Esophagus mucosa (tissue), 1 donor: ENCODE data around the gene MPPED1. TPM values are rescaled to one million over a fixed set of nuclear protein-coding genes. Genes with fewer than 3 reads are reported as not detected.

Experiments
- ATAC-seq: fragments of 200-7000 bp; cut with Tn5 transposase; one replicate; pipeline ENCODE4 v1.9.1; 2020
- total RNA-seq: library from RNA; stranded (reverse); gene quantifications from one replicate; pipeline ENCODE4 v1.2.4, GENCODE V29; 2023
- donor health status: DM: yes; HTN: yes; CAD: no.

The MPPED1 gene
- total RNA-seq, 1 donor from 2014 or later: not detected

DNA sequence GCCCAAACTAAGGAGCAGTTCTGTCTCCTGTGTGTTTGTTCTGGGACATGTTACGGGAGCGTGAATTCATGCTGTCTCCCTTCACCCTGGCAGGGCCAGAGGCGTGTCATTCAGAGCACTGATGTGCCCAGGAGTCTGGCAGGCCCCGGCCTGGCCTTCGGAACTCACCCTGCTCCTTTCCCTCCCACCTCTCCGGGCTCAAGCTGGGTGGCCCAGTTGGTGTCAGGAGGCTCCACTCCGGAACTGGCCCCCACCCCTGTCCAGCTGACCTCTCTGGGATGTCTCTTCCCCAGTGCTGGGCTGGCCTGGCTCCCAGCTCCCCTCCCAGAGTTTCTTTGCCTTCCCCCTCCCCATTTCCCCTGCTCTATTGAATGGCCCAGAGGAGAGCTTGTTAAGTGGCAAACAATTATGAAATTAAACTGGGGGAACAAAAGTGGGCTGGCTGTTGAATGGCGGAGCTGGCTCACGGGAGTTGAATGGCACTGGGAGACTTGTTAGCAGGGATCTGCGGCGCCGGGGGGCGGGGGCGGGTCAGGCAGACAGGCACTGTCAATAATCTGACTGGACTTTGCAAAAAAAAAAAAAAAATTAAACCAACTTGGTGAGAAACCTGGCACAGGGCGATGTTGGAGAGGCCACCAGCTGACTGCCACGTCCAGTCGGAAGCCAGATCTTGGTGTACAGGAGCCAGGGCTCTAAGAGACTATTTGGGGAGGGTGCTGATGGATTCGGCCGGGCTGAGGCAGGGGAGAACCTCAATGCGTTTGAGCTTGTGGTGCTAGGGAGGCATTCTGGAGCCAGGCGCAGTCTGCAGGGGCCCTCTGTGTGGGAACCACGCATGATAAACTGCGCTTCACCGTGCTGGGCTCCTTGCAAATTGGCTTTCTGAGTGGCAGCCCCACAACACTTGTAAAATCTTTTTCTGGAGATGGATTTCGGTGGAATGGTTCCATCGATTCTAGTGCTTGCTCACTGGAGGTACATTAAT is 1.3 kb downstream of the MPPED1 start:
- no peak for ATAC-seq

DNA sequence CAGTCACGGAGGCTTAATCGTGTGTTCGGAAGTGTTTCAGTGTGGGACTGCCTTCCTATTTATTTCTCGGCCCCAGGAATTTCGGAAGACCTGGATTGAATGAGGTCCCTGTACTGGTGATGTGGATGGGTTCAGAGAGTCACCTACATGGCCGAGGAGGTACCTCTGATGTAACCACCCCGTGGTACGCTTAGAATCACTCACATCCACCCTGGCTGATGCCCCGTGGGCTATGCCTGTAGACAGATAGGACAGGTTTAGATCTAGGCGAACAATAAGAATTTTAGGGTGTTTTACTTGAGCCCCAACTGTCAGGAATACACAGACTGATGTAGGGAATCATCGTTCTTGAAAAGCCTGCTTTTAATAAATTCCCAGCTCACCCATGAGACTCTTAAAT is 2.0 kb downstream of the MPPED1 start:
- no peak for ATAC-seq

DNA sequence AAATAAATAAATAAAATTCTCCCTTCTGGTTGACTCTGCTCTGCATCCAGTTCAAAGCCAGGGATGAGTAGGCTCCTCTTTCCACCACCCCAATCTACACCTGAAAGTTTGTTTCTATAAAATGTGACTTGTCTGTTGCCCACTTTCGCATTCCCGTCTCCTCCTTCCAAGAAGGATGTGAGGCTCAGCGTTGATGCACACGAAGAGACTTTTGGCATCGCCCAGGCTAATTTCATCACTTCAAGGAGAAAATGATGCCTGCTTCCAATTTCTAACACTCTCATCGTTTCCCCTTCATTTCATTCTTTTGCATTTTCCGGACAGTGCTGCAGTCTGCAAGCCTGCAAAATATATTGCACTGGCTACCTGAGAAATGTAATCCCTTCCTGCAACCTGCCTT is 3.9 kb downstream of the MPPED1 start:
- no peak for ATAC-seq

DNA sequence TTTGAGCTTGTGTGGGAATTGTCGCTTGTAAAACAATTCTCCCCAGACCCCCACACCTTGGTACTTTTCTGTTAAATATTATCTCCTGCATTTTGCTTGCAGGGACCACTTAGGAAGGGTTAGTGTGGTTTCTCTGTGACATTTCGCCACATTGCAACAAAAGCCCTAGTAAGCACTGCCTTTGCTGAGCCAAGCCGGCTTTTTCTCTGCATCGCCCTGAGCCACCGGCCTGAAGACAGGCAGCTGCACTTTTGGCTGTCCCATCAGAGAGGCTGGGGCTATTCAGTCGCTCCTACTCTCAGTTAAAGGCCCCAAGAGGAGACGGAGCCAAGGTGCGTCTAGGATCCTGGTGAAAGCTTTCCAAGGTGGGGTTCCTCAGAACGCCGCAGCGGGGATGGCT is 5.7 kb downstream of the MPPED1 start:
- no peak for ATAC-seq

DNA sequence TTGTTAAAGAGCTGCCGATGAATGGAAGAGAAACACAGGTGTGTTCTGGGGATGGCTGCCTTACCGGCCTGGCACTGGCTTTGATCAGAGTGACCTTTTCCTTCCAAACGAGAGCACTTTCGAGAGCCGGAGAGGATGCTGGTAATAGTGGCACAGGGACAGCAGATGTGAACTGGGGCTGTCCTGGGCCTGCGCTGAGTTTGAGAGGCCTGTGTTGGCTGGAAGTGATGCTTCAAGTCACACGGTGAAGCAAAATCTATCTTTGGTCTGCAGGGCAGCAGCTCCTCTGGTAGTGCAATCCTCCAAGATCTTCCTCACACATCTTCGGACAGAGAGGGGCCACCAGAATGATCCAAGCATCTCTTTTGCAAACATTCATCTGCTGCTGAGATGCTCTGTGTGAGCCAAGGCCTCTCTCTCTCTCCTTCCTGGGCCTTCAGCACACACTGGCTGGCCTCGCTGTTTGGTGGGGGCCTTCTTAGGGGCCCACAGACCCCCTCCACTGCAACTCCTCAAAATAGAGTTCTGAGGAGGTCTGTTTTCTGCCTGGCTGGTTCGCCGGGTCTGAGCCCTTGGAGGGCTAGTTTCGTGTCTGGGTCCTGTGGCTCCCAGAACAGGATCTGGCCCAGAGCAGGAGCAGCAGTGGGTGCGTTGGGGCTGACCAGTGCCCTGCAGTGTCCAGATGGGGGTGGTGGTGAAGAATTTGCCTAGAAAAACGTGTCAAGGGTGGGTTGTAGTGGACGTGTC is 6.4 kb downstream of the MPPED1 start:
- no peak for ATAC-seq

DNA sequence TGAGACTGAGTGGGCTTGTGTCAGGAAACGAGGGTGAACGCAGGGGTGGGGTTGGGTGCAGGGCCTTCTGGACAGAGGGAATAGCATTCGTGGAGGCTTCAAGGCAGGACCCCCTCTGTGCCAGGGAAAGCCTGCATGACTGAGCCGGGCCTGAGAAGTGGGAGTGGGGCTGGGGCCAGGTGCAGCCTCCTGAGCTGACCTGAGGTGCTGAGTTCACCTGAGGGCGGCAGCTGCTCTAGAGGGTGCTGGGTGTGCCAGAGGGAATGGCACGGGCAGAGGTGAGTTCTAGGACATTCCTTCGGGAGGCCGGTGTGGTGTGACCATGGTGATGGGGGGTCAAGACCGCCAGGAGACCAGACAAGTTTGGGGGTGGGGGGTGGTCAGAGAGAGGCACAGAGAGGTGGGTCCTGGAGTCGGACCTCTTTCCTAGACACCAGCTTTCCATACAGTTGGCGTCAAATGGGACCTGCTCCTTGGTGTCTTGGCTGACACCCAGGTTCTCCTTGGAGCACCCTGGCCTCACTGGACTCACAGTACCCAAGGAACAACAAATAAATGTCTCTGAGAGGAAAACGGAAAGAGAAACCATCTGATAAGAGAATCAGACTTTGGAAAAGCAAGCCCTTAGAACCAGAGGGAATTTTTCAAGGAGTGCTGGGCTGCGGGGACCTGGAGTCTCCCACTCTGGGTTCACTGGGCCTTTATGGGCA is 7.7 kb downstream of the MPPED1 start:
- no peak for ATAC-seq

DNA sequence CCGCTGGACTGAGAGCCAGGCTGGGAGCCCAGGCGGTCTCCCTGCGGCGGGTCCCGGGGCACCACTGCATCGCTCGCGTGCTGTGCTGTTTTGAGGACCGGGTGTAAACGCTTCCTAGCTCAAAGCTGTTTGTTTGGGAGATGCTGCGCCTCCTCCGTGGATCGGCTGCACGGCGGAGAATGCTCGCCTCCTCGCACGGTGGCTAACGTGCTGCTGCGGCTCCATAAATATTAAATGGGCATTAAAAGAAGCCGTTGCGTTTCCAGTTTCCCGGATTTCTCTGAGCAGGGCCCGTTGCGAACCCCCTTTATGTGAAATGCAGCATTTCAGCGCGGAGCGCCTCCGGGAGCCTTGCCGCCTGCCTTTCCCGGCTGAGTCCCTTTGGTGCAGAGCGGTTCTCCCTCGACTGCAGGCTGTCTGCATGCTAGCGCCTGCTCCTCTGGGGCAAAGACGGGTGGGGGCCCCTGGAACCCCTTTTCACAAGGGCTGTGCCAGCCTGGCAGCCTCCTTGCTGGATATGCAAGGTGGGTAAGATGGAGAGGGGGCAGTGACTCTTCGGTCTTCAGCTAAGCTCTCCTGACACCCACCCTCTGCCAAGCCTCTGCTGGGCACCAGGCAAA is 9.3 kb downstream of the MPPED1 start:
- ATAC-seq: no peak

DNA sequence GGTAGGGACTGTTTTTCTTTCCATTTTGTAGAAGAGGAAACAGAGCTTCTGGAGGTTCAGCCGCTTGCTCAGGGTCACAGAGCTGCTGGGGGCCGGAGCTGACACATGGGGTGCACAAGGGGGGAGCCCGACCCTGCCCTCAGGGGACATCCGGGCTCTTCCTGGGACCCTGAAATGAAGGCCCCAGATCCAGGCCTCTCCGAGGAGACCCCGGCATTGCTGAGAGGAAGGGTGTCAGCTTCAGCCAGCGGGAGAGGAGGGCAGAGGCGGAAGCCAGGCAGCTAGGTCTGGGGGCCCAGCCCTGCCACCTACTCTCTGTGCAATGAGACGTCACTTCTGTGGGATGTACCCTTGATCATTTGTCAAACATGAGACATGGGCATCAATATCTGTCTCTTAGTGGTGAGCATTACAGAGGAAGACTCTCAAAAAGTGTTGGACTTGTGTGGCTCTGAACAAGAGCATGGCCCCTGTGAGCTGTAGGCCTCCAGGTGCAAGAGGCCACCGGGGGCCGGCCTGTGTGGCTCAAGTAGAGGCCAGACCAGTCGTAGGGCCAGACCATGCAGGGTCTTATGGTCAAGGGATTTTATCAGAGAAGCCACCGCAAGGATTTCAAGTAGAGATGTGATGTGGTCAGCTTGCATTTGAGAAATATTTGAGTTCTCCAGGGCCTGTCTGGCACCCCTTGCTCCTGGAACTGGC is 10.3 kb downstream of the MPPED1 start:
- no peak for ATAC-seq

DNA sequence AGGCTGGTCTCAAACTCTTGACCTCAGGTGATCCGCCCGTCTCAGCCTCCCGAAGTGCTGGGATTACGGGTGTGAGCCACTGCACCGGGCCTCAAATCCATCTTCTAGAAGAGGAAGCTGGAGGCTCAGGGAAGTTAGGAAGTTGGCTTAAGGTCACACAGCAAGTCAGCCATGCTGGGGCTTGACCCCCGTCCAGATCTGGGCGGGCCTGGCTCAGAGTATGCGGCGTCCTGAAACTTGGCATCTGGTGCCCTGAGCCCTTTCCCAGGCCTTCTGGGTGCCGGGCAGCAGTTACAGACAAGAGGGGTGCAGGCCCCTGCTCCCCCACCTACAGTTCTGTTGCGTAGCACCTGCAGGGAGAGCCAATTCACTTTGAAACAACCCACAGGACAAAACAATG is 11.2 kb downstream of the MPPED1 start:
- ATAC-seq: no peak

DNA sequence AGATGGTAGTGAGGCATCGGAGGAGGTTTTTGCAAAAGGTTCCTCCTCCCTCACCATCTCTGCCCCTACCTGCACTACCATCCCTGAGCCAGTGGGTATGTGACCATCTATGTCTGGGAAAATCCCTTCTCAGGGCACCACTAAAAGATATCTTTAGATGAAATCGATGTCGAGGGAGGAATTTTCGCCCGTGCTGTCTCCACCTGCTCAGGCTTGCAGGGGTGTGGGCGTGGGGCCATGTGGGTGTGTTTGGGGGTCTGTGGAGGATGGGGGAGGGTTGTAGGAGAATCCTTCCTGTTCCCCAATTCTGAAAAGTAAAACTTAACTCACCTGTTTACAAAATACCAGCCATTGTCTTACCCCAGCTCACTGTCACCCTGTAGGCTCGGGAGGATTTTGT is 12.4 kb downstream of the MPPED1 start:
- ATAC-seq: no peak

DNA sequence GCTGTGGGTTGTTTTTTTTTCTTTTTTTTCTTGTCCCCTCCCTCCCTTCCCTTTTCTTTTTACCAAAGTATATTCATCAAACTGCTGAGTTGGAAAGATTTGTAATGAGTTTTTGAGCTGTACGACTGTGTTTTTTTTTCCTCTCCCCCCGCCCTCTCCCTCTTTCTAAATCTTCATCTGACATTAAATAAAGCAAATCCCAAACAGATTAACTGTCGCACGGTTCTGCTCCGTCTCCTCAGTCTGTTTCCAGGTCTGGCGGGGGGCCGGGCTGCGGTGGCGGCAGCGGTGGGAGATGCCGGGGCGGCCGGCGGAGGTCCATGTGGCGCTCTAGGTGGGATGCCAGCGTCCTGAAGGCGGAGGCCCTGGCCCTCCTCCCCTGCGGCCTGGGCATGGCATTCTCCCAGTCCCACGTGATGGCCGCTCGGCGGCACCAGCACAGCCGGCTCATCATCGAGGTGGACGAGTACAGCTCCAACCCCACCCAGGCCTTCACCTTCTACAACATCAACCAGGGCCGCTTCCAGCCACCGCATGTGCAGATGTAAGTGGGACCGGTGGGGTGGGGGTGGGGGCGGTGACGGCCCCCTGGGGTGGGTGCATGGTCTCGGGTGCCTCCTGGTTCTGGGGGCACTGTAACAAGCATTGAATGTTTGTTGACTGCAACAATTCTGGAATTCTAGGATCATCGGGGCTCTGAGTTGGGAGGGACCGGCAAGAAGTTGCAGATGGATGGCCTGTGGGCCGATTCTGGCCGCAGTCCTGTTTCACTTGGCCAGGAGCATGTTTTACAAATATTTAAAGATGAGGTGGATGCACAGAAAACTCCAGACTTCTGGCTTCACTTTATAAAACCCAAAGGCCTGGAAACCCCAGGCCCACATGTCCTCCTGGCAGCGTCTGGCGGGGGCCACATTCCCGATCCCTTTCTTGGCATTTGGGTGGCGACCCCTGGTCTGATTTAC is 13.1 kb downstream of the MPPED1 start:
- ATAC-seq: no peak

DNA sequence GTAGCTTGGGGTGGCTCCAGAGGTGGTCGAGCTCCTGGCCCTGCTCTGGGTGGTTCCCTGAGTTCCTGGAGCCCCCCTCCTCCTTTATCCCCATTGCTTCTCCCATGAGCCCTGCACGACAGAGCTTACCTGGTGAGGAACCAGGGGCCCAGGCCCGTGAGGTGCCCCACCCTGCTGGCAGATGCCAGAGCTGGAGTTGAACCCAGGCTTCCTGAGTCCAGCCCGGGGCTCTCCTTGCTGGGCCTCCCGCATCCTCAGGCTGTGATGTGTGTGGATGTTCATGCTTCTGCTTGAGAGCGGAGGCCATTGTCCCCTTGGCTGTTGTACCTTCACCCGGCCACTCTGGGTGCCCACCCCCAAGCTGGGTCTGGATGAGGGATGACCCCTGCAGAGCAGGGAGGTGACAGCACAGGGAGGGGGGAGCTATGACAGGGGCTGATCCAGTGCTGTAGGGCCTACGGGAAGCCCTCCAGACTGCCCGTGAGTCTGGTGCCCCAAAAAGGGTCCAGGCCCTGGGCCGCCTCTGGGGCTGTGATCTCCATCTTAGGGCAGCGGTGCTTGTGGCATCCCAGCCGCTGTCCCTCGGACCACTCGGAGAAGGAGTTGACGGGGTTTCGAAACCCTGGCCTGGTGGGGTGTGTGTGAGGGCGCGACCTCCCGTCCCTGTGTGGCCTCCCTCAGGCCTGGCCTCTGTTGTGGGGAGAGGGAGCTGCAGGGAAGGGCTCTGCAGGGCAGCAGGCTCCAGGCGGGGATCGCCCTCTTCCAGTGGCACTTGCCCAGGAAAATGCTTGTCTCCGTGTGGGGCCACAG is 14.4 kb downstream of the MPPED1 start:
- ATAC-seq: no peak

DNA sequence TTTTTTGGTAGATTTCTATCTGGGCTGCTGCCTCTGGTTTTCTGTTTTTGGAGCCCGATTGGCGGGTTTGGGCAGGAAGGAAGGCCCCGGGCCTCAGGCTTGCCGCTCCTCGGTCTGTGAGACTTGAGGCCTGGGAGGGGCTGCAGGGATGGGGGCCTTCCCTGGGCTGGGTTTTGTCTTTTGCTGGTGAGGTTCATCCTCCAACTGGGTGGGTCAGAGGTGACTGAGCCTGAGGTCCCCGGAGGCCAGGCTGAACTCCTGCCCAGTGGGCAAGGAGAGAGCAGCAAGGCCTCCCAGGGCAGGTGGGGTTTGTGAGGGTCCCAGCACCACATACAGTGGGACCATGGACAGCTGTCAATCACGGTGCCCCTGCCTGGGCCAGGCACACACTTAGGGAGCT is 15.0 kb downstream of the MPPED1 start:
- no peak for ATAC-seq

DNA sequence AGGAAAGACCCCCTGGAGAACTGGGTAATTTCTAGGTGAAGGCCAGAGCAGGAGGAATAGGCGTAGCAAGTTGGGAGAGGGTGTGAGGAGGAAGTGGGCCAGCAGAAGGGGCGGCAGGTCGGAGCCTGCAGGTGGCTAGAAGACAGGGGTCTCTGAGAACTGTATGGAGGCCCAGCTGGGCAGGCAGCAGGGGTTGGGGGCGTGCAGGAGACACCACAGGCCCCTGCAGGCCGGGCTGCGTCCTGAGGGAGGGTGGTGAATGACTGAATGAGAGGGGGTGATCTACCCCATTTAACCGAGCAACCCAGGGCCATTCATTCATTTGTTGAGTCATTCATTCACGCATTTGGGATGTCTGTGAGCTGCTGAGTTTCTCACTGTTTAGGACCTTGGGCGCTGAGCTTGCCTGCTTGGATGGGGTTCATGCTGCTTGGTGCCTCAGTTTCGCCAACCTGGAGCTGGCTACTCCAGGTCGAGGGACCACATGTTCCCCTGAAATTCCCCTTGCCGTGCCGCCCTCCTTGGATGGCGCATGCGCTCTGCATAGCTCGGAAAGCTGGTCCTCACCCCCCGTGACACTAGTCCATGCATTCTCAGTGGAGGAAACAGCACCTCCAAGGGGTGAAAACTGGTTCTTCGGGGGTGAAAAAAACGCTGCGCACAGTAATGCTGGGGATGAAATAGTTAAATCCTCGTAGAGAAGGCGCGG is 15.6 kb downstream of the MPPED1 start:
- ATAC-seq: no peak

DNA sequence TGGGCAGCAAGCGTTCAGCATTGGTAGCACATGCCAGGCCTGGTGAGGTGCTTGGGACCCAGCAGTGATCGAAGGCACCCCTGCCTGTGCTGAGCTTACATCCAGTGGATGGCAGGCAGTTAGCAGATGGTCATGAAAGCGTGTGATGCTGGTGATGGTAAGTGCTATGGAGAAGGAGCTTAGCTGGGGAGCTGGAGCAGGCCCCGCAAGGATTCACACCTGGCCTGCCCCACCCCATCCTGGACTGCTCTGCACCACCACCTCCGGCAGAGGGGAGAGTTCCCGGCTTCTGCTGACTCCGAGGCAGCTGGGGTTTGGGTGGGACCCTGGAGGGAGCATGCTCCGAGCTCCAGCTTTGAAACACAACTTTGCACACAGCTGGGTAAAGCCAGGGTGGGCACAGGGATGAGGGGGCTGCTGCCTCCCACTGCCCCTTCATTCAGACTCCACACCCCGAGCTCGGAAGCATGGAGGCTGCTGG is 16.2 kb downstream of the MPPED1 start:
- no peak for ATAC-seq

DNA sequence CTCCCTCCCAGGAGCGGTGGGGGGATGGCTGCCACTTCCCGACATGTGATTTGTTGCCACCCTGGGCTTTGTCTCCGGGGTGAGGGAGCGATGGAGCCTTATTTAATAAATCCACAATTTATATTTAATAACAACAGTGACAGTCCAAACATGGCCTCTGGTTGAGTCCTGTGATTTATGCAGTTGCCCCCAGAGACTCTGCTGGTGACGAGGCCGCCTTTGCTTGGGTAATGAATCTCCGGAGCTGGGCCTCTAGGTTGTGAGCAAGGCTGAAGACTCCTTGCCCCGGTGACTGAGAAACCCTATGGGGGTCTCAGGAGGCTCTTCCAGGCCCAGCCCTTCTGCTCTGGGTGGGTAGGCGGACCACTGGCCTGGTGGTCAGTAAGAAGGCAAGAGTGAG is 16.7 kb downstream of the MPPED1 start:
- ATAC-seq: no peak

DNA sequence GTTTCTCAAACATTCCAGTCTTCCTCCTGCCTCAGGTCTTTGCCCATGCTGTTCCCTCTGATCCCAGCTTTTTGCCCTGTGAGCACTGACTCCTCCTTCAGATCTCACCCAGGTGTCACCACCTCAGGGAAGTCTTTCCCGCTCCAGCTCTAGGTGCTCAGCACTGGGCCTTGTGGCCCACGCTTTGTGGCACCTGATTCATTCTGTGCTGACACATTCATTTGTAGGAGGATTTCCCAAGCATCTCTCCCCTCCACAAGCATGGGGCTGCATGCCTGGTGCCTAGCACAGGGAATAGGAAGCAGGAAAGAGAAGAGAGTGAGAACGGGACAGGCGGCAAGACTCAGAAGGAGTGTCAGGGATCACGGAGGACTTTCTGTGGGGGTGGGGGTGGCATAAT is 17.6 kb downstream of the MPPED1 start:
- no peak for ATAC-seq

DNA sequence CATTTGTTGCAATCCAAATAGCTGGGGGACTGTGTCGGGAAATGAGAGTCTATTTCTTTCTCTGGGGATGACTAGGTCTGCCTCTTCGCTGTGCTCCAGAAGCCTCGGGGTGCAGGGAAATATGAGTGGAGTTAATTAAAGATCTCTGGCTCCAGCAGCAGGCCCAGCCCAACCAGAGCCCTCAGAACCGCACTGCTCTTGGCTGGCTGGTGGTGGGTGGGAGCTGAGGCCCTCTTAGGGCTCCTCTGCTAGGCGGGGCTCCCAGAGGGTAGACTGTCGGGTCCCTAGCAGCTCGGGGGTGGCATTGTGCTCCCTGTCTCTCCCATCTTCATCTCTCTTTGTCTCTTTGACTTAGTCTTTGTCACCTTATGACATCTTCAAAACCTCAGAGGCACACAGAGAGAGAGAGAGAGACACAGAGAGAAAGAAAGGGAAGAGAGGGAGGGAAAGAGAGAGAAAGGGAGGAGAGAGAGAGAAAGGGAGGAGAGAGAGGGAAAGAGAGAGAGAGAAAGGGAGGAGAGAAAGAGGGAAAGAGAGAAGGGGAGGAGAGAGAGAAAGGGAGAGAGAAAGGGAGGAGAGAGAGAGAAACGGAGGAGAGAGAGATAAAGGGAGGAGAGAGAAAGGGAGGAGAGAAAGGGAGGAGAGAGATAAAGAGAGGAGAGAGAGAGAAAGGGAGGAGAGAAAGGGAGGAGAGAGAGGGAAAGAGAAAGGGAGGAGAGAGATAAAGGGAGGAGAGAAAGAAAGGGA is 20.2 kb downstream of the MPPED1 start:
- ATAC-seq: no peak
